Type B pancreatic cell (in vitro differentiated cells): ENCODE data around the gene CYLD. TPM values are rescaled to one million over a fixed set of nuclear protein-coding genes. Genes with fewer than 3 reads are reported as not detected.

Experiments used
- DNase-seq: peaks from one replicate; pipeline ENCODE4 v3.0.0; 2021; ENCODE audit warnings: mixed read lengths; ENCODE audit not compliant: unreplicated experiment; ENCODE audit errors: extremely low spot score
- H3K27ac Mint-ChIP-seq: 2 replicates; pipeline ENCODE4 v1.8.0; 2021; ENCODE audit warnings: mild to moderate bottlenecking, mixed read lengths
- H3K27me3 Mint-ChIP-seq: 2 replicates; pipeline ENCODE4 v1.8.0; 2021; ENCODE audit warnings: mixed read lengths
- H3K36me3 Mint-ChIP-seq: 2 replicates; pipeline ENCODE4 v1.8.0; 2021; ENCODE audit warnings: mixed read lengths
- H3K4me1 Mint-ChIP-seq: one replicate; pipeline ENCODE4 v1.8.0; 2021; ENCODE audit warnings: mixed read lengths; ENCODE audit not compliant: unreplicated experiment
- H3K4me3 Mint-ChIP-seq: 2 replicates; pipeline ENCODE4 v1.8.0; 2021; ENCODE audit warnings: mild to moderate bottlenecking, mixed read lengths
- H3K9me3 Mint-ChIP-seq: 2 replicates; pipeline ENCODE4 v1.8.0; 2021; ENCODE audit warnings: mixed read lengths
- CTCF ChIP-seq: fragments of 200-600 bp; sonication (generic); conservative IDR thresholded peaks from 2 replicates; pipeline ENCODE4 v1.5.0; 2021; ENCODE audit warnings: antibody characterized with exemption, mild to moderate bottlenecking
- total RNA-seq: library from RNA; stranded (reverse); gene quantifications from 2 replicates; pipeline ENCODE4 v1.2.1, GENCODE V29; 2021; ENCODE audit warnings: low replicate concordance

The CYLD gene
- total RNA-seq, 1 donor from 2014 or later = 24.9 TPM

- Mint-ChIP-seq H3K27me3 (no peaks in the 10 kb centered on the region), H3K4me1 (no peaks in the 10 kb centered on the region), H3K27ac (no peak overlapping the region), H3K9me3 (peaks cover 7% of the 10 kb centered on the region), H3K4me3 (no peak overlapping the region), H3K36me3 (peaks cover 31% of the 10 kb centered on the region)
- no peak for DNase-seq
- no peak for TF ChIP-seq CTCF
These were observed 23.4 kb downstream of the CYLD start for GRCh38 chr16:50765260-50765659.

- Mint-ChIP-seq H3K36me3 (peaks cover 31% of the 10 kb centered on the region), H3K4me3 (no peak overlapping the region), H3K27ac (no peak overlapping the region)
These were observed 24.0 kb downstream of the CYLD start for GRCh38 chr16:50765861-50766260.

GRCh38 chr16:50767197-50767596, 25.3 kb downstream of the CYLD start:
- DNase-seq = no peak
- H3K27me3 Mint-ChIP-seq = no peaks in the 10 kb centered on the region
- H3K9me3 Mint-ChIP-seq = peaks cover 7% of the 10 kb centered on the region
- no peaks in the 10 kb centered on the region for H3K4me1 Mint-ChIP-seq
- TF ChIP-seq CTCF = no peak
- peaks cover 31% of the 10 kb centered on the region for H3K36me3 Mint-ChIP-seq
- H3K27ac Mint-ChIP-seq = no peak overlapping the region
- no peak overlapping the region for H3K4me3 Mint-ChIP-seq

More at GRCh38 chr16:50765861-50766260, 24.0 kb downstream of the CYLD start:
- H3K27me3 Mint-ChIP-seq = no peaks in the 10 kb centered on the region
- H3K9me3 Mint-ChIP-seq = peaks cover 7% of the 10 kb centered on the region
- no peak for TF ChIP-seq CTCF
- DNase-seq = no peak
- H3K4me1 Mint-ChIP-seq = no peaks in the 10 kb centered on the region

GRCh38 chr16:50771366-50771765, 29.5 kb downstream of the CYLD start:
- Mint-ChIP-seq H3K27ac (no peak overlapping the region), H3K4me1 (no peaks in the 10 kb centered on the region), H3K36me3 (peaks cover 20% of the 10 kb centered on the region), H3K9me3 (peaks cover 4% of the 10 kb centered on the region), H3K4me3 (no peak overlapping the region), H3K27me3 (no peaks in the 10 kb centered on the region)
- DNase-seq = no peak
- TF ChIP-seq CTCF = no peak

- TF ChIP-seq CTCF = no peak
These were observed 32.5 kb downstream of the CYLD start for GRCh38 chr16:50774405-50774804.

GRCh38 chr16:50774960-50775359, 33.1 kb downstream of the CYLD start:
- no peak for DNase-seq
- H3K4me1 Mint-ChIP-seq = no peaks in the 10 kb centered on the region
- no peaks in the 10 kb centered on the region for H3K27me3 Mint-ChIP-seq
- no peak for TF ChIP-seq CTCF
- H3K4me3 Mint-ChIP-seq = no peak overlapping the region
- no peak overlapping the region for H3K27ac Mint-ChIP-seq
- H3K9me3 Mint-ChIP-seq = no peaks in the 10 kb centered on the region
- H3K36me3 Mint-ChIP-seq = peaks cover 11% of the 10 kb centered on the region

More at GRCh38 chr16:50774405-50774804, 32.5 kb downstream of the CYLD start:
- H3K27me3 Mint-ChIP-seq = no peaks in the 10 kb centered on the region
- H3K4me1 Mint-ChIP-seq = no peaks in the 10 kb centered on the region
- H3K27ac Mint-ChIP-seq = no peak overlapping the region
- no peak for DNase-seq
- no peaks in the 10 kb centered on the region for H3K9me3 Mint-ChIP-seq
- H3K36me3 Mint-ChIP-seq = peaks cover 12% of the 10 kb centered on the region
- no peak overlapping the region for H3K4me3 Mint-ChIP-seq
